KMS-11 (cell line): ENCODE measurements around the gene SOX10.
"Not testable (repeated sequence)": the region's sequence is repeated elsewhere in the genome, so short reads cannot be mapped to it uniquely, and the experiment has no call there.

Experiments used
- H2AFZ ChIP-seq: fragments of 200-600 bp; sonication (generic); 2 replicates; pipeline ENCODE4 v1.6.1; 2016; ENCODE audit warnings: antibody characterized with exemption, mixed run types, low read depth
- H3K27ac ChIP-seq: fragments of 200-600 bp; sonication (generic); 2 replicates; pipeline ENCODE4 v1.6.1; 2016; ENCODE audit warnings: mild to moderate bottlenecking, mixed run types
- H3K27me3 ChIP-seq: fragments of 200-600 bp; sonication (generic); 2 replicates; pipeline ENCODE4 v1.6.1; 2017; ENCODE audit warnings: mild to moderate bottlenecking, low read depth, mixed run types, moderate library complexity; ENCODE audit not compliant: insufficient read depth
- H3K36me3 ChIP-seq: fragments of 200-600 bp; sonication (generic); 2 replicates; pipeline ENCODE4 v1.6.1; 2017; ENCODE audit warnings: mild to moderate bottlenecking, mixed run types; ENCODE audit not compliant: insufficient read depth
- H3K4me1 ChIP-seq: fragments of 200-600 bp; sonication (generic); 2 replicates; pipeline ENCODE4 v1.6.1; 2016; ENCODE audit warnings: mild to moderate bottlenecking, low read depth, mixed run types; ENCODE audit not compliant: poor library complexity, severe bottlenecking
- H3K4me2 ChIP-seq: fragments of 200-600 bp; sonication (generic); 2 replicates; pipeline ENCODE4 v1.7.0; 2016; ENCODE audit warnings: mild to moderate bottlenecking, mixed run types
- H3K4me3 ChIP-seq: fragments of 200-600 bp; sonication (generic); IDR thresholded peaks from 2 replicates; pipeline ENCODE4 v1.6.1; 2017; ENCODE audit warnings: low read depth, low read length, mixed read lengths; ENCODE audit not compliant: insufficient read depth
- H3K79me2 ChIP-seq: fragments of 200-600 bp; sonication (generic); 2 replicates; pipeline ENCODE4 v1.6.1; 2016; ENCODE audit warnings: low read depth, mixed run types; ENCODE audit not compliant: insufficient read depth
- H3K9ac ChIP-seq: fragments of 200-600 bp; sonication (generic); 2 replicates; pipeline ENCODE4 v1.6.1; 2016; ENCODE audit warnings: mild to moderate bottlenecking, mixed run types
- H4K20me1 ChIP-seq: fragments of 200-600 bp; sonication (generic); 2 replicates; pipeline ENCODE4 v1.6.1; 2016; ENCODE audit warnings: mild to moderate bottlenecking, mixed run types; ENCODE audit not compliant: insufficient read depth
- CTCF ChIP-seq: fragments of 200-600 bp; sonication (generic); conservative IDR thresholded peaks from 2 replicates; pipeline ENCODE4 v1.6.1; 2017; ENCODE audit warnings: low read depth, mild to moderate bottlenecking, antibody characterized with exemption, low read length, moderate library complexity, mixed read lengths

Gene SOX10

GRCh38 chr22:37982151-37982785 lies 2.1 kb downstream of the SOX10 start:
- H3K36me3 ChIP-seq, result no peaks in the 10 kb centered on the region
- H3K4me1 ChIP-seq, result no peaks in the 10 kb centered on the region
- no peaks in the 10 kb centered on the region for H4K20me1 ChIP-seq
- no peak overlapping the region for H2AFZ ChIP-seq
- no peaks in the 10 kb centered on the region for H3K27me3 ChIP-seq
- H3K9ac ChIP-seq, result no peak overlapping the region
- H3K4me2 ChIP-seq, result no peak overlapping the region
- H3K79me2 ChIP-seq, result no peaks in the 10 kb centered on the region
- H3K4me3 ChIP-seq, result no peak overlapping the region
- H3K27ac ChIP-seq, result no peak overlapping the region
- TF ChIP-seq CTCF, result no peak

GRCh38 chr22:37981282-37982011 lies 2.9 kb downstream of the SOX10 start:
- Histone ChIP-seq H2AFZ (no peak overlapping the region), H4K20me1 (no peaks in the 10 kb centered on the region), H3K36me3 (no peaks in the 10 kb centered on the region), H3K4me1 (no peaks in the 10 kb centered on the region), H3K27me3 (no peaks in the 10 kb centered on the region), H3K9ac (no peak overlapping the region), H3K79me2 (no peaks in the 10 kb centered on the region), H3K27ac (no peak overlapping the region), H3K4me3 (no peak overlapping the region), H3K4me2 (no peak overlapping the region)
- TF ChIP-seq CTCF, result no peak

- H3K79me2 ChIP-seq, result no peaks in the 10 kb centered on the region
- no peak overlapping the region for H2AFZ ChIP-seq
- no peaks in the 10 kb centered on the region for H3K36me3 ChIP-seq
- H3K9ac ChIP-seq, result no peak overlapping the region
- no peaks in the 10 kb centered on the region for H4K20me1 ChIP-seq
- H3K4me3 ChIP-seq, result no peak overlapping the region
- no peak overlapping the region for H3K4me2 ChIP-seq
- no peak overlapping the region for H3K27ac ChIP-seq
- no peaks in the 10 kb centered on the region for H3K4me1 ChIP-seq
- no peaks in the 10 kb centered on the region for H3K27me3 ChIP-seq
- no peak for TF ChIP-seq CTCF
Measured at GRCh38 chr22:37979782-37980181, 4.6 kb downstream of the SOX10 start.

GRCh38 chr22:37976547-37976946 lies 7.8 kb downstream of the SOX10 start:
- no peak overlapping the region for H3K4me2 ChIP-seq
- no peak overlapping the region for H3K4me3 ChIP-seq
- H3K36me3 ChIP-seq, result no peaks in the 10 kb centered on the region
- no peak overlapping the region for H2AFZ ChIP-seq
- no peaks in the 10 kb centered on the region for H3K4me1 ChIP-seq
- H3K79me2 ChIP-seq, result no peaks in the 10 kb centered on the region
- no peak for TF ChIP-seq CTCF
- no peak overlapping the region for H3K27ac ChIP-seq
- no peak overlapping the region for H3K9ac ChIP-seq
- H4K20me1 ChIP-seq, result no peaks in the 10 kb centered on the region
- H3K27me3 ChIP-seq, result no peaks in the 10 kb centered on the region

DNA sequence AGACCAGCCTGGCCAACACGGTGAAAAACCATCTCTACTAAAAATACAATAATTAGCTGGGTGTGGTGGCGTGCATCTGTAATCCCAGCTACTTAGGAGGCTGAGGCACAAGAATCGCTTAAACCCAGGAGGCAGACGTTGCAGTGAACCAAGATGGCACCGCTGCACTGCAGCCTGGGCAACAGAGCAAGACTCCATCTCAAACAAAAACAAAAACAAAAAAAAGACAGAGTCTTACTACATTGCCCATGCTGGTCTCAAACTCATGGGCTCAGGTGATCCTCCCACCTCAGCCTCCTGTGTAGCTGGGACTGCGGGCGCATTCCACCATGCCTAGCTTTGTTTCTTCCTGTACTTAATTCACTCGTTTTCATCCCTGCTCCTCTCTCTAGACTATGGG lies 8.3 kb downstream of the SOX10 start:
- not testable (repeated sequence) for H3K4me2 ChIP-seq, H3K79me2 ChIP-seq, H4K20me1 ChIP-seq, H3K27ac ChIP-seq, H3K4me1 ChIP-seq, H3K4me3 ChIP-seq, H3K27me3 ChIP-seq, H2AFZ ChIP-seq, H3K36me3 ChIP-seq, H3K9ac ChIP-seq
